Right hindlimb (tissue), 1 donor: ENCODE results near the gene ANKRD13B.
A peak's percentile ranks its signal among the peaks of the same experiment; 100 is the strongest.

Experiments
- DNase-seq: peaks from one replicate; pipeline ENCODE4 v3.0.0-alpha.2; 2018

ANKRD13B gene

GRCh38 chr17:29618272-29619065, 25.5 kb downstream of the ANKRD13B start:
- no peak for DNase-seq

GRCh38 chr17:29619251-29619650, 26.3 kb downstream of the ANKRD13B start:
- no peak for DNase-seq

GRCh38 chr17:29620271-29620670, 27.3 kb downstream of the ANKRD13B start:
- DNase-seq = no peak

- no peak for DNase-seq
These were observed 28.0 kb downstream of the ANKRD13B start for GRCh38 chr17:29620779-29621500.

- DNase-seq = no peak
These were observed 28.8 kb downstream of the ANKRD13B start for GRCh38 chr17:29621751-29622194.

- DNase-seq = peak; percentile 77
These were observed 29.7 kb downstream of the ANKRD13B start, which contains the start of gene CORO6 for GRCh38 chr17:29622337-29623282. TSS of gene CORO6 (minus strand) at chr17:29622912. CDS start at chr17:29621421, 1,491 bp downstream.

- no peak for DNase-seq
These were observed 30.3 kb downstream of the ANKRD13B start for GRCh38 chr17:29623283-29623647.

GRCh38 chr17:29624586-29624985, 31.7 kb downstream of the ANKRD13B start:
- DNase-seq = no peak

- no peak for DNase-seq
These were observed 32.3 kb downstream of the ANKRD13B start for GRCh38 chr17:29625037-29625750.

GRCh38 chr17:29627951-29628350, 35.0 kb downstream of the ANKRD13B start:
- DNase-seq = no peak

GRCh38 chr17:29628644-29629043, 35.7 kb downstream of the ANKRD13B start:
- no peak for DNase-seq

- DNase-seq = no peak
These were observed 36.9 kb downstream of the ANKRD13B start for GRCh38 chr17:29629839-29630238.

GRCh38 chr17:29630630-29631193, 37.8 kb downstream of the ANKRD13B start:
- no peak for DNase-seq

- no peak for DNase-seq
These were observed 41.0 kb downstream of the ANKRD13B start for GRCh38 chr17:29633886-29634285.

- DNase-seq = no peak
These were observed 47.5 kb downstream of the ANKRD13B start for GRCh38 chr17:29640413-29640812.

GRCh38 chr17:29640981-29641642, 48.2 kb downstream of the ANKRD13B start:
- DNase-seq = no peak

- no peak for DNase-seq
These were observed 49.3 kb downstream of the ANKRD13B start for GRCh38 chr17:29642171-29642611.

GRCh38 chr17:29643817-29644160, 50.9 kb downstream of the ANKRD13B start:
- no peak for DNase-seq

GRCh38 chr17:29645515-29646051, 52.7 kb downstream of the ANKRD13B start:
- peak; percentile 60 for DNase-seq

GRCh38 chr17:29648005-29648404, 55.1 kb downstream of the ANKRD13B start:
- no peak for DNase-seq

- DNase-seq = no peak
These were observed 56.4 kb downstream of the ANKRD13B start for GRCh38 chr17:29649359-29649758.
